ENCODE measurements around the gene SYCN.

Gene SYCN

DNA sequence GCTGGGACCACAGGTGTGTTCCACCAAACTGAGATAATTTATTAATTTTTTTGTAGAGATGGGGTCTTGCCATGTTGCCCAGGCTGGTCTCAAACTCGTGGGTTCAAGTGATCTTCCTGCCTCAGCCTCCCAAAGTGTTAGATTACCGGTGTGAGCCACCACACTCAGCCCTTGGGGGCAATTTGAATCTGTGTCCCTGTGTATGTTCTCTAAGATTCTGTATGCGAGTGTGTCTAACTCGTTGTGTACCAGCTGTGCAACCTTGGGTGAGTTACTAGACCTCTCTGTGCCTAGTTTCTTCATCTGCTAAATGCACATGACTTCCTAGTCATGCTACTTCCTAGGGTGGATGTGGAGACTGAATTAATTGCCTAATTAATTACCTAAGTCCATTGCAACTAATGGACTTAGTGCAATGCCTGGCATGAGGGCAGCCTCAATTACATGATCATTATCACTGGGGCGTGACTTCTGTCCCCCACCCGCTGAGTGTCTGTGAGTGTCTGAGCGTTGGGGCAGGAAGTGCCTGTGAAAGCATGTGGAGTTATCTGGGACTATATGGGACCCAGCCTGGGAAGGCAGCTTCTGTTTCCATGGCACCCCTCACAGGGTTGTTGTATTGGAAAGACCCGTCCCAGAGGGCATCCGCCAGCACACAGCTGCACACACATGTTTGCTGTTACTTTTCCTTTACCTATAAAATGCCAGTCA, 9.1 kb downstream of the SYCN start:
- no peak for DNase-seq (ENCODE audit: low read depth)

GRCh38 chr19:39193803-39194202, 10.3 kb downstream of the SYCN start:
- DNase-seq (ENCODE audit: low read depth), result no peak

GRCh38 chr19:39192846-39193245, 11.2 kb downstream of the SYCN start:
- DNase-seq (ENCODE audit: low read depth), result no peak

- no peak for DNase-seq (ENCODE audit: low read depth)
Observed at GRCh38 chr19:39190768-39191167, 13.3 kb downstream of the SYCN start.

DNA sequence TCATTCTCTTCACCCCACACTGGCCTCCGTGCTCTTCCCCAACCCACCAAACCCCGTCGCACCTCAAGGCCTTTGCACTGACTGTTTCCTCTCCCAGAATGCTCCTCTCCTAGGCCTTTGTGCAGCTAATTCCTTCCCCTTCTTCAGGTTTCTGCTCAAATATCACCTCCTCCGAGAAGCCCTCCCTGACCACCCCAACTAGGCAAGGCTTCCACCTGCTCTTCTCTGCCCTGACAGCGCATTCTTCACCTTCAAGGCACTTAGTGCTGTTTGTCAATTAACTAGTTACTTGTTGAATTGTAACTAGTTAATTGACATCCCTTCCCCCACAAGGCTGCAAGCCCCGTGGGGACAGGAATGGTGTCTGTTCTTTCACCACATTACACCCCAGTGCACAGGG, 15.1 kb downstream of the SYCN start:
- no peak for DNase-seq (ENCODE audit: low read depth)

GRCh38 chr19:39187552-39187943, 16.5 kb downstream of the SYCN start:
- DNase-seq (ENCODE audit: low read depth), result no peak

DNA sequence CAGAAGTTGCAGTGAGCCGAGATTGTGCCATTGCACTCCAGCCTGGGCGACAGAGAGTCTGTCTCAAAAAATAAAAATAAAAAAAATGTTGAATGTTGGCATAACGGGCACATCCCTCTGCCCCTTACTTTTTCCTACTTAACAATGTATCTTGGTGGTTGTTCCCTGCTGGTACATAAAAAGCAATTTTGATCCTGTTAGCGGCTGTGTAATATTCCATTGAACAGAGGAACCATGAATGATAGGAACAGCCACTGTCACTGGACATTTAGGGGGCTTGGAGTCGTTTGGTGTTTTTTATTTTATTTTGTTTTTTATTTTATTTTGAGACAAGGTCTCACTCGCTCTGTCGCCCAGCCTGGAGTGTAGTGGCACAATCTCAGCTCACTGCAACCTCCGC, 17.7 kb downstream of the SYCN start:
- no peak for DNase-seq (ENCODE audit: low read depth)

- no peak for DNase-seq (ENCODE audit: low read depth)
Observed at GRCh38 chr19:39183104-39183503, 21.0 kb downstream of the SYCN start.

- no peak for DNase-seq (ENCODE audit: low read depth)
Observed at GRCh38 chr19:39182174-39182505, 21.9 kb downstream of the SYCN start.

DNA sequence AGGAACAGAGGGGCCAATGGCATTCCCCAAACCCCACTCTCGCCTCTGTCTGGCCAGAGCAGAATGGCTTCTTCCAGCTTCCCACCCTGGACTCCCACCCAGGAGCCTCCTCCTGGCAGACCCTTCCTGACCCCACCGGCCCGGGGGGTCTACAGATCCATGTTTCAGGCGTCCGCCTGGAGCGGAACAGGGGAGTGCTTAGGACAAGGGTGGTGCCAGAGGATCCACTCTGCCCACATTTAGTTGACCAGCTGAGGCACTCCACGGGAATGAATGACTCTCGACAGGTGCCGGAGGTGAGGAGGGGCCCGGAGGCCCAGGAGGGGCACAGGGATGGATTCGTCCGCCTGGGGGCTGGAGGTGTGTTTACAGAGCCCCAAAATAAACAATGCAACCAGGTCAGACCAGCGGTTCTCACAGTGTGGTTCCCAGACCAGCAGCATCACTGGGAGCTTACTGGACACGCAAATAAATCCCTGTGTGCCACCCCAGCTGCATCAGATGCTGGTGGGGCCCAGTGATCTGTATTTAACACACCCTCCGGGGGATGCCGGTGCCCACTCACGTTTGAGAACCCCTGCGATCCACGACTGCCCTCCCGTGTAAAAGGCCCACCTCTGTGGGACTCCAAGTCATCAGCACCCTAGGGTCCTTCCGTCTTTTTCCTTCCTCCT, 22.4 kb downstream of the SYCN start:
- no peak for DNase-seq (ENCODE audit: low read depth)

DNA sequence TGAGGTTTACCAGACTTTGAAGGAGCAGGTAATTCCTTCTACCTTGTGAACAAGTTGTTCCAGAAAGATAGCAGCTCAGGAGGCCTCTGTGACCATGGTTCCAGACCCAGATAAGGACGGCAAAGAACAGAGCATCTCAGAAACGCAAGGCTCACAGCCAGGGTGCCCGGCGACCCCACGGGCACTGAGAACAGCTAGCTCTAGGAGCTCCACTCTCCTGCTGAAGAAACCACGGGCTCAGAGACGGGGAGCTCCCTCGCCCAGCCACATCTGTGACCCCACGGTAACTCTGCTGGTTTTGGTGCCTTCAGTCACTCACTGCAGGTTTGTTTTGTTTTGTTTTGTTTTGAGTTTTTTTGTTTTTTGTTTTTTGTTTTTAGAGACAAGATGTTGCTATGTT, 23.3 kb downstream of the SYCN start:
- DNase-seq (ENCODE audit: low read depth), result no peak

DNA sequence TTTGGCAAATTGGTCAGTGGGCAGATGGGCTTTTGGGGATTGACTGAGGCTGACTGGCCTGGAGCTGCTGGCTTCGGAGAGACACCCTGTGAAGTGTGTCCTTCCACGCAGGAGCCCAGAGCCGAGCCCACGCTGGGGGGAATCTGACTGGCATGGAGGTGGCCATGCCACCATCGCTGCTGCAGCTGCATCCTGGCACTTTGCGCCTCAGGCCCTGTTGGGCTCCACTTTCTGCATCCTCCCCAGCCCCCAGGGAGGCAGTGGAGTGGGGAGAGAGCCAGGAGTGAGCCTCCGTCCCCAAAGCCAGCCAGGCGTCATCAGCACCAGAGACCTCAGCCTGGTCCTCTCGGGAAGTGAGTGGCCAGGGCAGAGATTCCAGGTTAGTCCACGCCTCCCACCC, 24.3 kb downstream of the SYCN start:
- DNase-seq (ENCODE audit: low read depth), result no peak

DNA sequence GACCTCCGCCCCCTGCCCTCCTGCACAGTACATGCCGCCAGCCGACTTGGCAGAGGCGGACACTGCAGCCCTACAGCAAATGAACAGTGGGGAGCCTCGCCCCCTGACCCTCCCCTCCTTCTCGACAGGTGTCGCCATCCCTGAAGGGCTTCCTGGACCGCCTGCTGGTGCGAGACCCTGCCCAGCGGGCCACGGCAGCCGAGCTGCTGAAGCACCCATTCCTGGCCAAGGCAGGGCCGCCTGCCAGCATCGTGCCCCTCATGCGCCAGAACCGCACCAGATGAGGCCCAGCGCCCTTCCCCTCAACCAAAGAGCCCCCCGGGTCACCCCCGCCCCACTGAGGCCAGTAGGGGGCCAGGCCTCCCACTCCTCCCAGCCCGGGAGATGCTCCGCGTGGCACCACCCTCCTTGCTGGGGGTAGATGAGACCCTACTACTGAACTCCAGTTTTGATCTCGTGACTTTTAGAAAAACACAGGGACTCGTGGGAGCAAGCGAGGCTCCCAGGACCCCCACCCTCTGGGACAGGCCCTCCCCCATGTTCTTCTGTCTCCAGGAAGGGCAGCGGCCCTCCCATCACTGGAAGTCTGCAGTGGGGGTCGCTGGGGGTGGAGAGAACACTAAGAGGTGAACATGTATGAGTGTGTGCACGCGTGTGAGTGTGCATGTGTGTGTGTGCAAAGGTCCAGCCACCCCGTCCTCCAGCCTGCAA, 25.6 kb downstream of the SYCN start:
- DNase-seq (ENCODE audit: low read depth), result no peak

DNA sequence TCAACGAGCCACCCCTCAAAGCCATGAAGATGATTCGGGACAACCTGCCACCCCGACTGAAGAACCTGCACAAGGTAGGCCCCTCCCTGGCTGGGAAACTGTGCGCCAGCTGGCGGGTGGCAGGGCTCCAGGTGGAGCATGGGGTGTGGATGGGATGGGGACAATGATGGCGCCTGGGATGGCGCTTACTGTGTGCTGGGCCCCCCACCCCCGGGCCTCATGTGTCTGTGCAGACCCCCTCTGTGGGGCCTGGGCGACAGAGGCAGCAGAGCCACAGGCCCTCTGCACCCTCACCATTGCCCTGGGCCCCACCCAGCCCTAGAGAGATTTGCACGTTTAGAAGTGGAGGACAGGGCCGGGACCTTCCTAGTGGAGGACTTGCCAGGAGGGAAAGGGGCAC, 26.3 kb downstream of the SYCN start:
- DNase-seq (ENCODE audit: low read depth), result no peak

GRCh38 chr19:39177110-39177699, 26.9 kb downstream of the SYCN start:
- no peak for DNase-seq (ENCODE audit: low read depth)

- DNase-seq (ENCODE audit: low read depth), result no peak
Observed at GRCh38 chr19:39175564-39175963, 28.5 kb downstream of the SYCN start.

- no peak for DNase-seq (ENCODE audit: low read depth)
Observed at GRCh38 chr19:39174558-39175544, 29.2 kb downstream of the SYCN start.

DNA sequence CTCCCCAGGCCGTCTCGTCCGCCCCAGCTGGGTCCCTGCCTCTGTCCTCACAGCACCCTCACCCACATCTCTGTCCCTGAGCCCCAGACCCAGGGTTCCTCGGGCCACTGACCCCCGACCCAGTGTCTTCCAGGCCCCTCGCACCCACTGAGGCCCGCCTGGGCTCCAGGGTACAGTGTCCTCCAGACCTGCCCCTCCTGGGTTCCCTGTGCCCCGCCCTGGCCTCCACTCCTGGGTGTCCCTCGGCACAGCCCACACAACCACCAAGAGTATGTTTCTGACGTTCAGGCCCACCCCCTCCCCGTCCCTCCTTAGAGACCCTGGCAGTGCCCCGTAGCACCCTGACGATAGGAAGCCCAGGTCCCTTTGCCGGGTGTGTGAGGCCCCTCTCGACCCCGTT, 29.9 kb downstream of the SYCN start:
- no peak for DNase-seq (ENCODE audit: low read depth)

DNA sequence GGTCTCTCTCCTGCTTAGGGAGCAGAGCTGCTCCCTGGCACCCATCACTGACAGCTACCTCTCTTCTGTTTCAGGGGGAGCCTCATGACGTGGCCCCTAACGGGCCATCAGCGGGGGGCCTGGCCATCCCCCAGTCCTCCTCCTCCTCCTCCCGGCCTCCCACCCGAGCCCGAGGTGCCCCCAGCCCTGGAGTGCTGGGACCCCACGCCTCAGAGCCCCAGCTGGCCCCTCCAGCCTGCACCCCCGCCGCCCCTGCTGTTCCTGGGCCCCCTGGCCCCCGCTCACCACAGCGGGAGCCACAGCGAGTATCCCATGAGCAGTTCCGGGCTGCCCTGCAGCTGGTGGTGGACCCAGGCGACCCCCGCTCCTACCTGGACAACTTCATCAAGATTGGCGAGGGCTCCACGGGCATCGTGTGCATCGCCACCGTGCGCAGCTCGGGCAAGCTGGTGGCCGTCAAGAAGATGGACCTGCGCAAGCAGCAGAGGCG, 30.5 kb downstream of the SYCN start:
- no peak for DNase-seq (ENCODE audit: low read depth)

- DNase-seq (ENCODE audit: low read depth), result no peak
Observed at GRCh38 chr19:39172700-39173501, 31.2 kb downstream of the SYCN start.

Data from activated T-helper 9 cell treated with anti-CD3 and anti-CD28 coated beads, Interleukin-2, amount 50 U/mL, for 16 hours (primary cell).